SKM-1 treated with dmso at 0.1 percent for 144 hours (cell line): ENCODE measurements around the gene ETS1.

ENCODE experiments used
- DNase-seq: peaks from one replicate; lab custom pipeline; 2025; ENCODE audit not compliant: unreplicated experiment; lab: John Stamatoyannopoulos, UW

Gene ETS1

GRCh38 chr11:128520206-128520887, 67.0 kb downstream of the ETS1 start:
- DNase-seq = no peak

DNA sequence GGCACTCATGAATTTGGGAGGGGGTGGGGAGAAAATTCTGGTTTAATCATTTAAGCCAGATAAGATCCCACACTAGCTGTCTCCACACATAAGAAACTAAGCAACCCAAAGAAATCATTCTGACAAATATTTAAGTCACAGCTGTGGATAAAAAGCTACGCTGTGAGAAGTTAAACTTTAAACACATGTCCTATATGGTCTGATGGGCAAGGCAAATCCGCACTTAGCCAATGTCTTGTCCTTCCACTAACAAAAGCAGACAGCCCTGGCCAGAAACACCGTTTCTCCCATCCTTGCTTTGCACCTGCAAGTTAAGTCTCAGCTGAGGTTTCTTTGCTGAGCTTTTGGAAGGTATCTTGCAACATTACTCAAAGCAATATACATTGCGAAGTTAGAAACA, 68.0 kb downstream of the ETS1 start:
- no peak for DNase-seq

DNA sequence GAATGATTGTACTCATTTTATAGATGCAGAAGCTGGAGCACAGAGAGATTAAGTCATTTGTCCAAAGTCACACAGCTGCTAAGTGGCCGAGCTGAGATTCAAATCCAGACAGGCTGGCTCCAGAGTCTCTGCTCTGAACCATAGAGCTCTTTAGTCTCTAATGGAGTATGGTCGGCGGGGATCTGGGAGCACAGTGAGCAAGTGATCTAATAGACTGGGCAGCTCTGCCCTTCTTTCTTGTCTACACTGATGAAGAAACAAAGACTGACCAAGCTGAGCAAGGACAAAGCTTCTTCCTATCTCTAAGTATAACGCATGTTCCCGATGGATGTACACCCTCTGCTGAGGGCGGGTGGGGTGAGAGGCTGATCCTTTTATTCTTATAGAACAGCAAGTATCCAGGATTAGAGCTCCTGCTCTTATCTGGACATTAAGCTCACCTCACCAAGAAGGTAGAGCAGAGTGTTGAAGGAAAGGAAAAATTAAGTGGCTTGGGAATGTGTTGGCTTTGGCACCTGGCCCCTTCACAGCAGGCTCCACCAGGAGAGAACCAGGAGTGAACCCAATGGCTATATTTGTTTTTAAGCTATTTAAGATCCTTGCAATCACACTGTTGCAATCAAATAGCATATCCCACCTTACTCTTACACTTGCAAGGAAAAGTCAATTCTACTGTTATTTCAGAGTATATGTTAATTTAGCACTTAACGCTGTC, 68.7 kb downstream of the ETS1 start:
- DNase-seq = no peak

GRCh38 chr11:128517451-128518230, 69.7 kb downstream of the ETS1 start:
- DNase-seq = no peak

DNA sequence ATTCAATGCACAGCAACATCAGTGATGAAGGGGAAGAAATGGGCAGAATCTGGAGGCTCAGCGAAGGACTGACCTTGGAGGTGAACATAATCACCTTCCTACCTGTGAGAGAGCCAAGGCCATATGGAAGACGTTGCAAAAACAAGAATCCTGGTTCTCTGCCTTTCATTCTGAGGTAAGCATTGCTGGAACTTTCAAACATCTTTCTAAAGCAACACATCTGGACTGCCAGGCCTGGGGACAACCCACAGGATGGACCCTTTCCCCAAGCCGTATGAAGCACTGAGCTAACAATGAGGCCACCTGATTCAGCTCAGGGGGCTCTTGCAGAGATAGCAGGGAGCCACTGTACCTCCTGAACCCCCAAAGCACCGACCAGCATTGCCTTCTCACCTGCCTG, 70.5 kb downstream of the ETS1 start:
- DNase-seq = no peak

- no peak for DNase-seq
Observed at GRCh38 chr11:128515826-128516778, 71.3 kb downstream of the ETS1 start.

- no peak for DNase-seq
Observed at GRCh38 chr11:128515086-128515485, 72.3 kb downstream of the ETS1 start.

GRCh38 chr11:128513915-128514681, 73.3 kb downstream of the ETS1 start:
- DNase-seq = no peak

- DNase-seq = no peak
Observed at GRCh38 chr11:128512474-128512996, 74.8 kb downstream of the ETS1 start.

- DNase-seq = no peak
Observed at GRCh38 chr11:128511712-128512111, 75.6 kb downstream of the ETS1 start.

DNA sequence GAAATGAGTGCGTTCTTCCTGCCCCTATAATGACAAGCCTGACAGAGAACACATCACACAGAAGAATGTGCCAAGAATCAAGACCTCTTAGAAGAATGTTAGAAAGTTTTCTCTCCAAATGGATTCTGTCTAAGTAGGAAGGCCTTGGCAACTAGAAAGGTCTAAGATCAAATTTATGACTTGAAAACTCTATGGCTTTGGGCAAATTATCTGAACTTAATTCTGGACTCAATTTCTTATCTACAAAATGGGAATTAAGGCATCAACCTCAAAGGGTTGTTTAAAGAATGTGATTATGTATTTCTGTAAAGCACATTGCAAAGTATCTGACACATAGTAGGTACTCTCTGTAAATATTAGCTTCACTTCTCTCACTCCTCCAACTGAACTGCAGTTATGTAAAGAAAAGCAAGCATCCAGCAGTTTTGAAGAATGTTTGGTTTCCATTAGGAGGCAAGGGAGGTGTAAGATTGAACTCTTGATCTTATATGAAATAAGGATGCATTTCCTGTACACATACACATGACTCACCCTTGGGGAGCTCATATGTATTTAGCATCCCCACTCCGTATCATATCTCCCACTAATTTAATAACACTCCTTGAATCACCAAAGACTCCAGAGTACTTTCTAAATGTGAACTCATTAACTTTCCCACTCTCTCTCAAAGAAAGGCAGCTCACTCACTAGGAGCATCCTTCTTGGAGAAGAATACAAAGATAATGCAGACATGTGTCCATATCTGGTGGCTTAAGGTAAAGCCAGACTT, 77.6 kb downstream of the ETS1 start:
- DNase-seq = no peak

DNA sequence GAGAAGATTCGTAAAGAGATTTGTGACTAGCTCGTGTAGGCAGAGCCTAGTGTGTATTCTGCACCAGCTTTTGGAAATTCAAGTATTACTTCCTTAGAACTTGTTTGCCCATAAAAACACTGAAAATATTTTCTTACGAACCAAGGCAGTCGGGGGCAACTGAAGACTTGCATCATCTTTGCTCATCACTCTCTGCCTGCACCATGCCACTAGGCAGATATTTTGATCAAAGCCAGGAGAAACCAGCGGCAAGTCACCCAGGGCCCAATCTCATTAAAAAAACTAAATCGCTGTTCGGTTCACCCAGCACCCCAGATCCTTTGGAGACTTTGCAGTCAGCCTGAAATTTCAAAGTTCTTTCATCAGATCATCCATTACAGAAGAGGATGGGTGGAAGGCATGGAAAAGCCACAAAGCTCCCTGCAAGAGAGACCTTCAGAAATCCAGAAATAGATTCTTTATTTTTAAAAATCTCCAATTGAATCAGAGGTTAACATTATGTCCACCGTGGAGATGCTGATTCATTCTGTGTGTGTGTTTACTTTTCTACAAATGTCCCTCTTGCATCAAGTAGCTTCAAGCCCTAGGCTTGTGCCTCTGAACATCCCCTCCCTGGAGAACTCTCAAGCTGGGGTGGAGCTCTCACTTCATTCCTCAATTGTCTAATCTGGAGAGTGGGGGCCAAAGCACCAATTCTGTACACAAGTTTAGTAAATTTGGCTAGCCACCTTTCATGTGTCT, 78.4 kb downstream of the ETS1 start:
- DNase-seq = no peak

DNA sequence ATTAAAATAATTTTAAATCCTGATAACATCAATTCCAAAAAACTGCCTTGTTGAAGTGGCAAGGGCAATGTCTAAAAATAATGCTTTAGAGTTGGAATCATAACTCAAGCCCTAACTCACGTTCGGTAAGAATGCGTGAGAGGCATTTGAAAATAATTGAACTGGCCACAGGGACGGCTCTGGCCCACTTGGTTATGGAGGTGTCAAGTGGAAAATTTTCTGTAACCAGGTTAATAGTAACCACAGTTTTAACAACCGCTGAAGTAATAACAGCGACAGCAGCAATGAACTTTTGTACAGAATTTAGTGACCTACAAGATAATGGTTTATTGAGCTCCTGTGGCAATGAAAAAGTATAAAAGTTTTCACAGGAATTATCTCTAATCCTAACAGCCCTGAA, 79.4 kb downstream of the ETS1 start:
- DNase-seq = no peak

- DNase-seq = no peak
Observed at GRCh38 chr11:128506999-128507611, 80.3 kb downstream of the ETS1 start.

- no peak for DNase-seq
Observed at GRCh38 chr11:128506356-128506755, 81.0 kb downstream of the ETS1 start.

DNA sequence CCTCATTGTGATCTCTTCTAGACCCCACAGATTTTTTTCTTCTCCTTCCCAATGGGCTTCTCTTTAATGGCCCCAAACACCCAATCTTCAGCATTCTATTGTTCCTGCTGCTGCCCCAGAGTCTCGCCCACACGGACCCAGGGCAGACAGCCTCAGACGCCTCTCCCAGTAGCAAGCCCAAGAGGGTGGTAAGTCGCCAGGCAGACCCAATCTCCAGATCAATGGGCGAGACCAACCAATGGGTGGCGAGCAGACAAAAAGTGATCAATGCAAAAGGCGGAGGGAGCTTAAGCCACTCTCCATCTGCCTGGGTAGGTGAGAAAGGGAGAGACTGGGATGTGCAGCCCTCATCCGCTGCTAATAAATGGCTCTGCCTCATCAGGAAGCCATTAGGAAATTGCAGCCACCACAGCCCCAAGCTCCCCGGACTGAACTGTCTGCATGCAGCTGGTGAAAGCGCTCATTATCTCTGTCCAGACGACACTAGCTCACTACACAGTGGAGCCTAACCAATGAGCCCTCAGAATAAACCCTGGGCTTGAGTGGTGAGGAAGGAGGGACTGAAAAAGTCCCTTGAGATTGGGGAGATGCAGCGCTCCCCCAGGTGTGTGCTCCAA, 81.8 kb downstream of the ETS1 start:
- no peak for DNase-seq

- DNase-seq = no peak
Observed at GRCh38 chr11:128504486-128504885, 82.9 kb downstream of the ETS1 start.
